SK-N-SH treated with all-trans-retinoic acid at 6 μM for 48 hours (cell line): ENCODE results near the gene KREMEN1.

ENCODE experiments used
- ATAC-seq: fragments of 200-7000 bp; cut with Tn5 transposase; 3 replicates; pipeline ENCODE4 v1.9.1; 2020; ENCODE audit warnings: mild to moderate bottlenecking, moderate library complexity
- ARNTL ChIP-seq: fragments of 450-650 bp; formaldehyde crosslinking; IDR thresholded peaks from 2 replicates; pipeline ENCODE4 v1.5.0; 2020; ENCODE audit warnings: low read depth, mild to moderate bottlenecking, moderate library complexity, borderline replicate concordance
- BACH2 ChIP-seq: fragments of 250-450 bp; sonication (Bioruptor Pico); IDR thresholded peaks from 2 replicates; pipeline ENCODE4 v1.9.0; 2021; ENCODE audit warnings: mild to moderate bottlenecking, borderline replicate concordance
- CSDC2 ChIP-seq: fragments of 250-450 bp; sonication (Bioruptor Pico); IDR thresholded peaks from 2 replicates; pipeline ENCODE4 v1.5.0; 2020; ENCODE audit warnings: mild to moderate bottlenecking, moderate library complexity
- ESRRG ChIP-seq: fragments of 250-450 bp; sonication (Bioruptor Pico); IDR thresholded peaks from 2 replicates; pipeline ENCODE4 v1.6.1; 2021; ENCODE audit warnings: mild to moderate bottlenecking
- GLIS3 ChIP-seq: fragments of 250-450 bp; sonication (Bioruptor Pico); IDR thresholded peaks from 2 replicates; pipeline ENCODE4 v1.5.0; 2020; ENCODE audit warnings: mild to moderate bottlenecking, moderate library complexity
- ISL1 ChIP-seq: fragments of 250-450 bp; sonication (Bioruptor Pico); IDR thresholded peaks from 2 replicates; pipeline ENCODE4 v2.1.2; 2022; ENCODE audit warnings: mild to moderate bottlenecking, moderate library complexity
- OSR1 ChIP-seq: fragments of 250-450 bp; sonication (Bioruptor Pico); IDR thresholded peaks from 2 replicates; pipeline ENCODE4 v1.8.0; 2022; ENCODE audit warnings: moderate library complexity, mild to moderate bottlenecking, inconsistent platforms
- PATZ1 ChIP-seq: fragments of 250-450 bp; sonication (Bioruptor Pico); IDR thresholded peaks from 2 replicates; pipeline ENCODE4 v1.8.0; 2020; ENCODE audit warnings: mild to moderate bottlenecking, moderate library complexity, borderline replicate concordance
- POU6F1 ChIP-seq: fragments of 250-450 bp; sonication (Bioruptor Pico); IDR thresholded peaks from 2 replicates; pipeline ENCODE4 v1.8.0; 2021; ENCODE audit warnings: low read depth, mild to moderate bottlenecking, moderate library complexity, borderline replicate concordance
- PPARA ChIP-seq: fragments of 250-450 bp; sonication (Bioruptor Pico); IDR thresholded peaks from 2 replicates; pipeline ENCODE4 v1.5.0; 2020; ENCODE audit warnings: mild to moderate bottlenecking, borderline replicate concordance
- RARB ChIP-seq: fragments of 250-450 bp; sonication (Bioruptor Pico); IDR thresholded peaks from 2 replicates; pipeline ENCODE4 v1.8.0; 2021; ENCODE audit warnings: mild to moderate bottlenecking, moderate library complexity
- SNAI2 ChIP-seq: fragments of 250-450 bp; sonication (Bioruptor Pico); IDR thresholded peaks from 2 replicates; pipeline ENCODE4 v1.5.0; 2020; ENCODE audit warnings: mild to moderate bottlenecking, moderate library complexity
- TCF4 ChIP-seq: fragments of 250-450 bp; sonication (Bioruptor Pico); IDR thresholded peaks from 2 replicates; pipeline ENCODE4 v1.8.0; 2021; ENCODE audit warnings: mild to moderate bottlenecking, moderate library complexity, borderline replicate concordance
- TOX ChIP-seq: fragments of 250-450 bp; sonication (Bioruptor Pico); IDR thresholded peaks from 2 replicates; pipeline ENCODE4 v1.8.0; 2021; ENCODE audit warnings: mild to moderate bottlenecking, moderate library complexity, borderline replicate concordance
- ZC3H10 ChIP-seq: fragments of 250-450 bp; sonication (Bioruptor Pico); IDR thresholded peaks from 2 replicates; pipeline ENCODE4 v1.5.1; 2021; ENCODE audit warnings: mild to moderate bottlenecking, moderate library complexity
- ZFP3 ChIP-seq: fragments of 250-450 bp; sonication (Bioruptor Pico); IDR thresholded peaks from 2 replicates; pipeline ENCODE4 v1.5.0; 2020; ENCODE audit warnings: mild to moderate bottlenecking, moderate library complexity
- ZFP30 ChIP-seq: fragments of 450-650 bp; formaldehyde crosslinking; IDR thresholded peaks from 2 replicates; pipeline ENCODE4 v1.5.0; 2022; ENCODE audit warnings: mild to moderate bottlenecking, moderate library complexity
- ZNF565 ChIP-seq: fragments of 450-650 bp; formaldehyde crosslinking; conservative IDR thresholded peaks from 2 replicates; pipeline ENCODE4 v1.5.0; 2020; ENCODE audit warnings: low read depth, mild to moderate bottlenecking, moderate library complexity
- ZNF8 ChIP-seq: fragments of 450-650 bp; formaldehyde crosslinking; IDR thresholded peaks from 2 replicates; pipeline ENCODE4 v1.5.0; 2020; ENCODE audit warnings: mild to moderate bottlenecking, moderate library complexity
- TF ChIP-seq, protein P1 (sequence below): fragments of 250-450 bp; sonication (Bioruptor Pico); IDR thresholded peaks from 2 replicates; pipeline ENCODE4 v1.5.0; 2020; ENCODE audit warnings: mild to moderate bottlenecking, moderate library complexity
- TF ChIP-seq, protein P2 (sequence below): fragments of 250-450 bp; sonication (Bioruptor Pico); IDR thresholded peaks from 2 replicates; pipeline ENCODE4 v1.5.1; 2020; ENCODE audit warnings: low read depth, mild to moderate bottlenecking, moderate library complexity

The KREMEN1 gene

GRCh38 chr22:29157759-29158535, 85.1 kb downstream of the KREMEN1 start:
- ATAC-seq = no peak

DNA sequence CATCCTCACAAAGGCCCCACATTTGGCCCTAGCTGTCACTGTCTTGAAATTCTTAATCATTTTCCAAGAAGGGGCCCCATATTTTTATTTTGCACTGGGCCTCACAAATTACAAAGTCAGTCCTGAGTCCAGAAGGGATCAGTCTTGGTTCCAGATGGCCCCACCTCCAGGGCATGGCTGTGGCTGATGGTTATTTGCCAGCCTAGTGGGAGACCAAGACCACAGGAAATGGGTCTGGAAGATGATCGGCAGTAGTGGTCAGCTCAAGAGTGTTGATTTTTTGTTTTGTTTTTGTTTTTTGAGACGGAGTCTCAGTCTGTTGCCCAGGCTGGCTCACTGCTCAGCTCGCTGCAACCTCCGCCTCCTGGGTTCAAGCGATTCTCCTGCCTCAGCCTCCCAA, 85.7 kb downstream of the KREMEN1 start:
- no peak for ATAC-seq
- no peak for TF ChIP-seq CSDC2 (CRISPR knock-in tag)
- TF ChIP-seq PATZ1 (CRISPR knock-in tag) = no peak
- TF ChIP-seq ZNF8 (CRISPR knock-in tag) = no peak
- no peak for TF ChIP-seq ARNTL
- TF ChIP-seq ZC3H10 = no peak
- TF ChIP-seq ZNF565 (CRISPR knock-in tag) = no peak
- TF ChIP-seq TCF4 (CRISPR knock-in tag) = no peak
- no peak for TF ChIP-seq SNAI2
- TF ChIP-seq ISL1 = no peak
- TF ChIP-seq RARB (CRISPR knock-in tag) = no peak
- no peak for TF ChIP-seq PPARA (CRISPR knock-in tag)
- no peak for TF ChIP-seq BACH2 (CRISPR knock-in tag)
- no peak for TF ChIP-seq POU6F1 (CRISPR knock-in tag)
- TF ChIP-seq OSR1 (CRISPR knock-in tag) = no peak
- TF ChIP-seq ESRRG (CRISPR knock-in tag) = no peak
- TF ChIP-seq GLIS3 = no peak
- TF ChIP-seq, protein P1, sequence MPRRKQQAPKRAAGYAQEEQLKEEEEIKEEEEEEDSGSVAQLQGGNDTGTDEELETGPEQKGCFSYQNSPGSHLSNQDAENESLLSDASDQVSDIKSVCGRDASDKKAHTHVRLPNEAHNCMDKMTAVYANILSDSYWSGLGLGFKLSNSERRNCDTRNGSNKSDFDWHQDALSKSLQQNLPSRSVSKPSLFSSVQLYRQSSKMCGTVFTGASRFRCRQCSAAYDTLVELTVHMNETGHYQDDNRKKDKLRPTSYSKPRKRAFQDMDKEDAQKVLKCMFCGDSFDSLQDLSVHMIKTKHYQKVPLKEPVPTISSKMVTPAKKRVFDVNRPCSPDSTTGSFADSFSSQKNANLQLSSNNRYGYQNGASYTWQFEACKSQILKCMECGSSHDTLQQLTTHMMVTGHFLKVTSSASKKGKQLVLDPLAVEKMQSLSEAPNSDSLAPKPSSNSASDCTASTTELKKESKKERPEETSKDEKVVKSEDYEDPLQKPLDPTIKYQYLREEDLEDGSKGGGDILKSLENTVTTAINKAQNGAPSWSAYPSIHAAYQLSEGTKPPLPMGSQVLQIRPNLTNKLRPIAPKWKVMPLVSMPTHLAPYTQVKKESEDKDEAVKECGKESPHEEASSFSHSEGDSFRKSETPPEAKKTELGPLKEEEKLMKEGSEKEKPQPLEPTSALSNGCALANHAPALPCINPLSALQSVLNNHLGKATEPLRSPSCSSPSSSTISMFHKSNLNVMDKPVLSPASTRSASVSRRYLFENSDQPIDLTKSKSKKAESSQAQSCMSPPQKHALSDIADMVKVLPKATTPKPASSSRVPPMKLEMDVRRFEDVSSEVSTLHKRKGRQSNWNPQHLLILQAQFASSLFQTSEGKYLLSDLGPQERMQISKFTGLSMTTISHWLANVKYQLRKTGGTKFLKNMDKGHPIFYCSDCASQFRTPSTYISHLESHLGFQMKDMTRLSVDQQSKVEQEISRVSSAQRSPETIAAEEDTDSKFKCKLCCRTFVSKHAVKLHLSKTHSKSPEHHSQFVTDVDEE = no peak

More at GRCh38 chr22:29157759-29158535, 85.1 kb downstream of the KREMEN1 start:
- no peak for TF ChIP-seq TOX (CRISPR knock-in tag)
- TF ChIP-seq ZNF565 (CRISPR knock-in tag) = no peak
- no peak for TF ChIP-seq GLIS3
- no peak for TF ChIP-seq PPARA (CRISPR knock-in tag)
- no peak for TF ChIP-seq SNAI2
- no peak for TF ChIP-seq ESRRG (CRISPR knock-in tag)
- TF ChIP-seq ZFP30 (CRISPR knock-in tag) = no peak
- TF ChIP-seq TCF4 (CRISPR knock-in tag) = no peak
- TF ChIP-seq PATZ1 (CRISPR knock-in tag) = no peak
- TF ChIP-seq ARNTL = no peak
- TF ChIP-seq, protein P2, sequence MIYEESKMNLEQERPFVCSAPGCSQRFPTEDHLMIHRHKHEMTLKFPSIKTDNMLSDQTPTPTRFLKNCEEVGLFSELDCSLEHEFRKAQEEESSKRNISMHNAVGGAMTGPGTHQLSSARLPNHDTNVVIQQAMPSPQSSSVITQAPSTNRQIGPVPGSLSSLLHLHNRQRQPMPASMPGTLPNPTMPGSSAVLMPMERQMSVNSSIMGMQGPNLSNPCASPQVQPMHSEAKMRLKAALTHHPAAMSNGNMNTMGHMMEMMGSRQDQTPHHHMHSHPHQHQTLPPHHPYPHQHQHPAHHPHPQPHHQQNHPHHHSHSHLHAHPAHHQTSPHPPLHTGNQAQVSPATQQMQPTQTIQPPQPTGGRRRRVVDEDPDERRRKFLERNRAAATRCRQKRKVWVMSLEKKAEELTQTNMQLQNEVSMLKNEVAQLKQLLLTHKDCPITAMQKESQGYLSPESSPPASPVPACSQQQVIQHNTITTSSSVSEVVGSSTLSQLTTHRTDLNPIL (CRISPR knock-in tag) = no peak
- no peak for TF ChIP-seq BACH2 (CRISPR knock-in tag)
- TF ChIP-seq RARB (CRISPR knock-in tag) = no peak
- TF ChIP-seq, protein P1 = no peak
- no peak for TF ChIP-seq ZC3H10
- no peak for TF ChIP-seq ZFP3
